ENCODE data around the gene THOC6. TPM values are rescaled to one million over a fixed set of nuclear protein-coding genes. Genes with fewer than 3 reads are reported as not detected.

Gene THOC6
- total RNA-seq, 1 donor, result 28.1 TPM

DNA sequence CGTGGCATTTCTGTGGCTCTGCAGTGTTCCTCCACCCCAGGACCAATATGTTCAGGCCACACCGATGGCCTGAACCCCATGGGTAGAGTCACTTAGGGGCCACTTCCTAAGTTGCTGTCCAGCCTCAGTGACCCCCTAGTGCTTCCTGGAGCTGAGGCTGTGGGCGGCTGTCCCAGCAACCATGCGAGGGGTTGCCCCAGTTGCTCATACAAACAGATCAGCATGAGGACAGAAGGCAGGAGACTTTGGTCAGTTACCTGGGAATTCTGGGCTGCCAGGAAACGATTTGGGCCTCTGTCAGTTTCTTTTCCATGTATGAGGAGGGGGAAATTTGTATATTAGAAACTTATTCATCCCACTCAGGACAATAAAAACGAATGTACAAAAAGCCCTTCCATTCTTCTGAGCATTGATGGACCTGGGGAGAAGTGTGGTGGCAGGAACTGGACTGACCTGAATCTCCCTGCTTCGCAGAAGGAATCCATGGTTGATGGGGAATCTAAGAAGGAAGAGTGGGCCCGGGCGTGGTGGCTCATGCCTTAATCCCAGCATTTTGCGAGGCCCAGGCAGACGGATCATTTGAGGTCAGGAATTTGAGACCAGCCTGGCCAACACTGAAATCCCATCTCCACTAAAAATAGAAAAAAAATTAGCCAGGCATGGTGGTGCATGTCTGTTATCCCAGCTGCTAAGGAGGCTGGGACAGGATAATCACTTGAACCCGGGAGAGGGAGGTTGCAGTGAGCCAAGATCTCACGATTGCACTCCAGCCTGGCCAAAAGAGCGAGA, 36.7 kb downstream of the THOC6 start:
- DNase-seq (ENCODE audit: low read depth), result no peak
- TF ChIP-seq, protein P1, sequence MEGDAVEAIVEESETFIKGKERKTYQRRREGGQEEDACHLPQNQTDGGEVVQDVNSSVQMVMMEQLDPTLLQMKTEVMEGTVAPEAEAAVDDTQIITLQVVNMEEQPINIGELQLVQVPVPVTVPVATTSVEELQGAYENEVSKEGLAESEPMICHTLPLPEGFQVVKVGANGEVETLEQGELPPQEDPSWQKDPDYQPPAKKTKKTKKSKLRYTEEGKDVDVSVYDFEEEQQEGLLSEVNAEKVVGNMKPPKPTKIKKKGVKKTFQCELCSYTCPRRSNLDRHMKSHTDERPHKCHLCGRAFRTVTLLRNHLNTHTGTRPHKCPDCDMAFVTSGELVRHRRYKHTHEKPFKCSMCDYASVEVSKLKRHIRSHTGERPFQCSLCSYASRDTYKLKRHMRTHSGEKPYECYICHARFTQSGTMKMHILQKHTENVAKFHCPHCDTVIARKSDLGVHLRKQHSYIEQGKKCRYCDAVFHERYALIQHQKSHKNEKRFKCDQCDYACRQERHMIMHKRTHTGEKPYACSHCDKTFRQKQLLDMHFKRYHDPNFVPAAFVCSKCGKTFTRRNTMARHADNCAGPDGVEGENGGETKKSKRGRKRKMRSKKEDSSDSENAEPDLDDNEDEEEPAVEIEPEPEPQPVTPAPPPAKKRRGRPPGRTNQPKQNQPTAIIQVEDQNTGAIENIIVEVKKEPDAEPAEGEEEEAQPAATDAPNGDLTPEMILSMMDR (IDR thresholded peaks at IDR 0.05; ENCODE audit: insufficient read depth, low read depth, low read length), result no peak
- no peak overlapping the region for H3K4me3 ChIP-seq (ENCODE audit: low read depth, low read length)

DNA sequence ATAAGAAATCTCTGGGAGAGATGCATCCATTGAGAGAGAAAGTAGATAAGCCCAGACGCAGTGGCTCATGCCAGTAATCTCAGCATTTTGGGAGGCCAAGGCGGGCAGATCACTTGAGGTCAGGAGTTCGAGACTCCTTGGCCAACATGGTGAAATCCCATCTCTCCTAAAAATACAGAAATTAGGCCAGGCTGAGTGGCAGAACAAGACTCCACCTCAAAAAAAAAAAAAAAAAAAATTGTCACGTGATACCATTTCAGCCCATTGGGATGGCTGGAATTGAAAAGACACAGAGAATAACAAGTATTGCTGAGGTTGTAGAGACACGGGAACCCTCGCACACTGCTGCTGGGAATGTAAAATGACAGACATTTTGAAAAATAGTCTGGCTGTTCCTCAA, 38.7 kb downstream of the THOC6 start:
- TF ChIP-seq, protein P1 (IDR thresholded peaks at IDR 0.05; ENCODE audit: insufficient read depth, low read depth, low read length), result no peak
- no peak for DNase-seq (ENCODE audit: low read depth)
- H3K4me3 ChIP-seq (ENCODE audit: low read depth, low read length), result no peak overlapping the region

DNA sequence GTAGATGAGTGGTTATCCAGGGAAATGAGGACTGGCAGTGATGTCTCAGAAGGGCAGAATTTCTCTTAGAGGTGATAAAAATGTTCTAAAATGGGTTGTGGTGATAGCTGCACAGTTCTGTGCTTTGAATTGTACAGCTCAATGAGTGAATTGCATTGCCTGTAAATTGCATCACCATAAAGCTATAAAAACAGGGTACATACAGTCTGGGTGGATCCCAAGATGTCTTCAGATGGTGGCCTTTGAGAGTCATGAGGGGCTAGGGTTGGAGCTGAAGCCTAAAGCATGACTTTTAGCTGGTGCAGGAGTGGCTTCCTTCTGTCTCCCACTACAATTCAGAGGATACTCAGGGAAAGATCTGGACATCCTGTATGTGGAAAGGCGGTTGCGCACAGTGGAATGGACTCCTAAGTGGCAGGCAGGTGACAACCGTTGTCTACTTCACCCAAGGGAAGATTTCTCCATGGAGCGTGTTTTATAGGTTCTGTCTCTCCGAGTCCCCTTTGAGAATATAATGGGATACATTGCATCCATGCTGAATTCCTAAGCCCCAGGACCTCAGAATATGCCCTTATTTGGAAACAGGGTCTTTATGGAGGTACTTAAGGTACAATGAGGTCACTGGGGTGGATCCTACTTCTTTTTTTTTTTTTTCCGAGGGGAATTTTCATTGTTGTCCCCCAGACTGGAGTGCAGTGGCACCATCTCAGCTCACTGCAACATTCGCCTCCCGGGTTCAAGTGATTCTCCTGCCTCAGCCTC, 40.0 kb downstream of the THOC6 start:
- DNase-seq (ENCODE audit: low read depth), result peak; percentile 24
- H3K4me3 ChIP-seq (ENCODE audit: low read depth, low read length), result no peak overlapping the region
- TF ChIP-seq, protein P1 (IDR thresholded peaks at IDR 0.05; ENCODE audit: insufficient read depth, low read depth, low read length), result no peak

DNA sequence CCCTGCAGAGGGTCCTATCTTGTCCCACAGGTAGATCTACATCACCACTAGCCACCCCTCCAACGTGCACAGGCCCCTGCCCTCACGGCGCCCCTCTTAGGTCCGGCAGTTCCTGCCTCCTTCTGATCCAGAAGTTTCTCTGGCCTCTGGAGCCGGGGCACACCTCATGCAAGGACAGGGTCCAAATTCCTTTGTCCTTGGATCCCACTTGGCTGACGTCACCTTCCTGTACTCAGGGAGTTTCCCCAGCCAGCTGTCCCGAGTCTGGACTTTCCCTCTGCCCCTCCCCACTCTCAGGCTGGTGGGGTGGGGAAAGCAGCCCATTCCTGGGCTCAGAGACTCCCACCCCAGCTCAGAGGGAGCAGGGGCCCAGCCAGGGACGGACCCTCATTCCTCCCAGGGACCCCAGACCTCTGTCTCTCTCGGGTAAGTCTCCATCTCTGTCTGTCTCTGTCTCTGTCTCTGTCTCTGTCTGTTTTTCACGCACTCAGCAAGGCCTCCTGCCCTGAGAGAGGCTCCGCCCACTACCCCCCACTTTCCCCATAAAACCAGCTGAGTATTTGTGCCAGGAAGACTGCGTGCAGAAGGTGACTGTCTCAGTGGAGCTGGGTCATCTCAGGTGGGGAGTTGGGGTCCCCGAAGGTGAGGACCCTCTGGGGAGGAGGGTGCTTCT, 41.4 kb downstream of the THOC6 start, which contains the start of gene IL32:
TSS of gene IL32 (plus strand) at position 572 of the 673 bp plus-strand sequence. CDS start 172 bp downstream, outside the sequence.
- peak within 1 kb of the TSS; percentile 40 for H3K4me3 ChIP-seq (ENCODE audit: low read depth, low read length)
- DNase-seq (ENCODE audit: low read depth), result peak; percentile 78
- TF ChIP-seq, protein P1 (IDR thresholded peaks at IDR 0.05; ENCODE audit: insufficient read depth, low read depth, low read length), result no peak

DNA sequence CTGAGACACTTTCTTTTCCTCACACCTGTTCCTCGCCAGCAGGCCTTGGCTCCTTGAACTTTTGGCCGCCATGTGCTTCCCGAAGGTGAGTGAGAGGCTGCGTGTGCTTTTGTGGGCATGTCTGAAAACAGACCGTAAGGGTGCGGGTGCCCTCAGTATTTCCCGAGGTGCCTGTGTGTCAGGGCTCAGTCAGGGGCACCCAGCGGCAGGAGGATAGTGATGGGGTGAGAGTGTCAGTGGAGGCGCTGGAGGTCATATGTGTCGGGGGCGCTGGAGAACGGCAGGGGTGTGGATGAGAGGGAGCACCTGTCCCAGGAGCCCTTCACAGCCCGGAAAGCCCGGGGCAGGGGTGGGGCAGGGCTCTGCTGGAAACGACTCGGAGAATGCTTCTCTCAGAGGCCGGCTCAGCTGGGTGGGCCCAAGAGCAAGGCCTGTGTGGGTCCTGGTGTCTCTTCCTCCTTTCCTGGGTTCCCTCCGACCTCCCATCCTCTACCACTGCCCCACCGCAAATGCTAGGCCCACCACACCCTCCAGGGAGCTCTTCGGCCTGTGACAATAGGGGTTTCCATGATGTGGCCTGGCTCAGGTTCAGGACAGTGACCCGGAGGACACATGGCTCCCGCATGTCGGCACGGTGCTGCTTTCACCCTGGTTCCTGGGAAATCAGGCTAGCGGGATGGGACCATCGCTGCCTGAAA, 42.1 kb downstream of the THOC6 start:
- no peak for DNase-seq (ENCODE audit: low read depth)
- peak overlapping the region; percentile 40 for H3K4me3 ChIP-seq (ENCODE audit: low read depth, low read length)
- TF ChIP-seq, protein P1 (IDR thresholded peaks at IDR 0.05; ENCODE audit: insufficient read depth, low read depth, low read length), result no peak

DNA sequence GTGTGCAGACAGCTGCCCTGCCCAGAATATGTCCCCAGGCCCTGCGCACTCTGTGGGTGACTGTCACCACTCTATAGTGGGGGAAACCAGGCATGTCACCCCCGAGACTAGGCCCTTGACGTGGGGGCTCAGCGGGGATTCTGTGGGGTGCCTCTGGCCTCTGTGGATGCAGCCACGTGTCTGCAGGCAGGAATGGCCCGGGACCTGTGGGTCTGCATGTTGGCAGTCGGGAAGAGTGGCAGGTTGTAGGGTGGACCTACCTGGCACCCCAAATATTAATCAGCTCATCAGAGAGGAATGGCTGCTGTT, 42.6 kb downstream of the THOC6 start:
- no peak overlapping the region for H3K4me3 ChIP-seq (ENCODE audit: low read depth, low read length)
- TF ChIP-seq, protein P1 (IDR thresholded peaks at IDR 0.05; ENCODE audit: insufficient read depth, low read depth, low read length), result no peak
- DNase-seq (ENCODE audit: low read depth), result no peak
